Renal cortex interstitium (tissue), 15 donors: ENCODE measurements around the gene FOXR1. TPM values are rescaled to one million over a fixed set of nuclear protein-coding genes. Genes with fewer than 3 reads are reported as not detected.

Source experiments
- DNase-seq, 11 donors: peaks; one replicate each; pipeline ENCODE4 v3.0.0-alpha.2; 2013; ENCODE audit warnings: low read depth in 9 of 11, low spot score in 4 of 11; ENCODE audit errors: extremely low read depth in 1 of 11
- long read RNA-seq, 16 experiments: transcript quantifications; one replicate each; lab custom pipeline, GENCODE V29; 2026
- polyA plus RNA-seq, 3 donors: library from polyadenylated mRNA; unstranded; fragments of 120-200 nt; gene quantifications; one replicate each; pipeline ENCODE4 v1.2.1, GENCODE V29; 2013; ENCODE audit not compliant: insufficient read length in 3 of 3

Gene FOXR1
- under 1 TPM in 1 of 3 donors, not detected in 2; 0.14 TPM for polyA plus RNA-seq
- long read RNA-seq, donor 1 = 0 reads
- long read RNA-seq, donor 2 = 0 reads
- long read RNA-seq, donor 3 = 0 reads
- long read RNA-seq, donor 4 = 0 reads
- long read RNA-seq, donor 5 = 0 reads
- long read RNA-seq, donor 6 = 0 reads
- long read RNA-seq, donor 7 = 0 reads
- long read RNA-seq, donor 8 = 0 reads
- long read RNA-seq, donor 9 = 0 reads
- long read RNA-seq, donor 10 = 0 reads
- long read RNA-seq, donor 11 = 0 reads
- long read RNA-seq, donor 12 = 0 reads
- long read RNA-seq, donor 13 = 0 reads
- long read RNA-seq, donor 14 = 0 reads
- long read RNA-seq, donor 15 = 0 reads
- long read RNA-seq, donor 16 = 0 reads

- DNase-seq = no peak
These were observed at the start of gene FOXR1 for GRCh38 chr11:118971646-118972045. Gene FOXR1 (plus strand): TSS chr11:118971761. CDS start chr11:118971932, 171 bp downstream.

GRCh38 chr11:118921929-118922744 lies 49.4 kb upstream of the FOXR1 start:
- DNase-seq = peak in 1 of 11 donors; percentile 52

- DNase-seq = no peak
These were observed 48.6 kb upstream of the FOXR1 start for GRCh38 chr11:118922745-118923627.

- no peak for DNase-seq
These were observed 47.6 kb upstream of the FOXR1 start for GRCh38 chr11:118923721-118924587.

- DNase-seq = no peak
These were observed 46.7 kb upstream of the FOXR1 start for GRCh38 chr11:118924591-118925585.

GRCh38 chr11:118927554-118928100 lies 43.9 kb upstream of the FOXR1 start:
- no peak for DNase-seq

GRCh38 chr11:118928101-118928869 lies 43.3 kb upstream of the FOXR1 start:
- DNase-seq = peak in 8 of 11 donors; percentile 89 to 95 (median 93)

GRCh38 chr11:118928870-118929500 lies 42.6 kb upstream of the FOXR1 start:
- peak in 2 of 11 donors; percentile 76 to 80 for DNase-seq

GRCh38 chr11:118929501-118930093 lies 42.0 kb upstream of the FOXR1 start:
- peak in 7 of 11 donors; percentile 86 to 95 (median 91) for DNase-seq

GRCh38 chr11:118930094-118930712 lies 41.4 kb upstream of the FOXR1 start:
- peak in 3 of 11 donors; percentile 87 to 91 (median 88) for DNase-seq

- DNase-seq = no peak
These were observed 40.0 kb upstream of the FOXR1 start for GRCh38 chr11:118931571-118931970.

- DNase-seq = no peak
These were observed 38.1 kb upstream of the FOXR1 start for GRCh38 chr11:118933486-118933885.

- DNase-seq = no peak
These were observed 36.2 kb upstream of the FOXR1 start for GRCh38 chr11:118935376-118935775.

GRCh38 chr11:118938491-118939403 lies 32.8 kb upstream of the FOXR1 start:
- DNase-seq = no peak
